HepG2 (cell line): ENCODE results near the gene ARHGAP22. TPM values are rescaled to one million over a fixed set of nuclear protein-coding genes. Genes with fewer than 3 reads are reported as not detected.

Experiments
- ATAC-seq: fragments of 200-7000 bp; cut with Tn5 transposase; 3 replicates; pipeline ENCODE4 v1.9.1; 2020; ENCODE audit warnings: mild to moderate bottlenecking, moderate library complexity
- BruUV-seq: library from RNA; stranded (reverse); fragments of 400-500 nt; replicated peaks from 2 replicates; lab custom pipeline; 2021; lab: Mats Ljungman, UMichigan
- CTCF ChIA-PET: fragments of 300-600 bp; formaldehyde crosslinking; extraction: SDS; loops from one replicate; lab custom pipeline; 2021; ENCODE audit warnings: low total read pairs, inconsistent platforms, low intra/inter-chr PET ratio; lab: Yijun Ruan, JAX
- POLR2A ChIA-PET: fragments of 350-600 bp; sonication (Branson Sonifier 250); formaldehyde crosslinking; loops from one replicate; lab custom pipeline; 2020; ENCODE audit warnings: antibody characterized with exemption, inconsistent platforms; lab: Yijun Ruan, JAX
- DNase-seq: peaks from one replicate; pipeline ENCODE4 v3.0.0-alpha.2; 2015; ENCODE audit warnings: low spot score
- FAIRE-seq: peaks from 3 replicates; lab custom pipeline; 2011; peaks lifted over from hg19 to GRCh38; lab: Jason Lieb, UNC
- H2AFZ ChIP-seq: one replicate; pipeline ENCODE4 v1.6.1; 2011; ENCODE audit warnings: low read length, inconsistent platforms
- H3K27ac ChIP-seq: fragments of 300-600 bp; 3 replicates; pipeline ENCODE4 v1.8.0; 2011; ENCODE audit warnings: mixed run types, mild to moderate bottlenecking, mixed read lengths, low read length, inconsistent platforms; ENCODE audit not compliant: insufficient read depth; ENCODE audit errors: extremely low read length
- H3K27me3 ChIP-seq, 2 experiments: fragments of 200-600 bp in 1 of 2; 2 replicates in 1 of 2; 3 replicates in 1 of 2; pipeline versions ENCODE4 v1.6.0 to v1.8.0; 2011; ENCODE audit warnings: low read length in 2 of 2, mild to moderate bottlenecking in 2 of 2, moderate library complexity in 2 of 2, inconsistent platforms in 1 of 2; ENCODE audit not compliant: insufficient read depth in 2 of 2, control insufficient read depth in 1 of 2
- H3K36me3 ChIP-seq, 2 experiments: fragments of 200-600 bp in 1 of 2; replicated peaks in 1 of 2; 2 replicates in 1 of 2; 3 replicates in 1 of 2; pipeline versions ENCODE4 v1.5.1 to v1.8.0; 2011; ENCODE audit warnings: low read length in 2 of 2, inconsistent platforms in 1 of 2; ENCODE audit not compliant: insufficient read depth in 2 of 2, control insufficient read depth in 1 of 2
- H3K4me1 ChIP-seq: 2 replicates; pipeline ENCODE4 v1.5.1; 2012; ENCODE audit warnings: low read length, inconsistent platforms; ENCODE audit not compliant: insufficient read depth
- H3K4me2 ChIP-seq: 2 replicates; pipeline ENCODE4 v1.6.0; 2011; ENCODE audit warnings: low read depth, low read length, inconsistent platforms
- H3K4me3 ChIP-seq, 3 experiments: fragments of 200-600 bp in 1 of 3; sonication (generic), shearing (Covaris generic) in 1 of 3; replicated peaks in 1 of 3; 2 replicates each; pipeline ENCODE4 v1.5.1; 2011 to 2016; ENCODE audit warnings: low read length in 3 of 3, inconsistent platforms in 2 of 3, low read depth in 2 of 3, mild to moderate bottlenecking in 2 of 3, control low read depth in 1 of 3, mixed read lengths in 1 of 3; ENCODE audit not compliant: insufficient read depth in 1 of 3
- H3K79me2 ChIP-seq: one replicate; pipeline ENCODE4 v1.6.1; 2011; ENCODE audit warnings: low read length, inconsistent platforms; ENCODE audit not compliant: insufficient read depth
- H3K9ac ChIP-seq: 2 replicates; pipeline ENCODE4 v1.6.0; 2011; ENCODE audit warnings: mild to moderate bottlenecking, low read depth, low read length, inconsistent platforms; ENCODE audit not compliant: insufficient read depth
- H3K9me3 ChIP-seq: 2 replicates; pipeline ENCODE4 v1.5.1; 2012; ENCODE audit warnings: mild to moderate bottlenecking, low read length
- H4K20me1 ChIP-seq: 2 replicates; pipeline ENCODE4 v1.6.0; 2011; ENCODE audit warnings: inconsistent platforms, mild to moderate bottlenecking, low read length, moderate library complexity; ENCODE audit not compliant: insufficient read depth
- ATF6 ChIP-seq: sonication (generic); formaldehyde crosslinking; conservative IDR thresholded peaks from 2 replicates; pipeline ENCODE4 v1.4.0; 2020; ENCODE audit warnings: missing genetic modification reagents
- DMAP1 ChIP-seq: IDR thresholded peaks from 2 replicates; pipeline ENCODE4 v1.6.1; 2016
- ERF ChIP-seq: IDR thresholded peaks from 2 replicates; pipeline ENCODE4 v1.6.1; 2018; ENCODE audit warnings: missing biosample characterization, missing genetic modification reagents
- MATR3 ChIP-seq: sonication (generic); formaldehyde crosslinking; IDR thresholded peaks from 2 replicates; pipeline ENCODE4 v1.4.0; 2020; ENCODE audit warnings: missing genetic modification reagents
- MED8 ChIP-seq: sonication (generic); formaldehyde crosslinking; IDR thresholded peaks from 2 replicates; pipeline ENCODE4 v1.8.1; 2023; ENCODE audit warnings: mild to moderate bottlenecking, missing genetic modification reagents; ENCODE audit not compliant: insufficient replicate concordance
- MXD3 ChIP-seq: IDR thresholded peaks from 2 replicates; pipeline ENCODE4 v1.6.1; 2016; ENCODE audit warnings: mild to moderate bottlenecking, missing biosample characterization, missing genetic modification reagents
- NFYC ChIP-seq: IDR thresholded peaks from 2 replicates; pipeline ENCODE4 v1.6.1; 2016; ENCODE audit warnings: missing genetic modification reagents, missing compliant biosample characterization
- RFXAP ChIP-seq: sonication (generic); formaldehyde crosslinking; IDR thresholded peaks from 2 replicates; pipeline ENCODE4 v1.4.0; 2020; ENCODE audit warnings: missing genetic modification reagents, borderline replicate concordance
- ZNF577 ChIP-seq: sonication (generic); formaldehyde crosslinking; IDR thresholded peaks from 2 replicates; pipeline ENCODE4 v1.4.0; 2020; ENCODE audit warnings: mild to moderate bottlenecking, low read depth, missing genetic modification reagents, borderline replicate concordance
- WGBS: methylation state at CpG from one replicate; pipeline ENCODE4 v1.1.6; 2017; ENCODE audit warnings: low lambda C conversion rate; 5-methylcytosine and 5-hydroxymethylcytosine counted together
- in situ Hi-C: cut with HindIII; loops from 2 replicates; pipeline ENCODE4 v1.10.0; 2017; ENCODE audit warnings: low pct_unique_long_range_greater_than_20kb; ENCODE audit not compliant: extremely low pct_ligation_motif_present
- intact Hi-C: fragments of 100-400 bp; cut with micrococcal nuclease; formaldehyde crosslinking; loops from one replicate; pipeline ENCODE4 v1.10.0; 2022; ENCODE audit not compliant: unreplicated experiment
- polyA plus RNA-seq, 8 experiments: library from polyadenylated mRNA; depleted of rRNA in 3 of 8; stranded (reverse) in 7 of 8; unstranded in 1 of 8; fragments of >200 nt; fragmentation: Illumina TruSeq in 4 of 8; extraction: Trizol in 4 of 8; gene quantifications; 2 replicates each; pipeline versions ENCODE4 v1.2.1 to v1.2.3, GENCODE V29; 2011 to 2016; ENCODE audit warnings: low read depth in 4 of 8, missing spikeins in 1 of 8, mixed read lengths in 1 of 8; ENCODE audit not compliant: insufficient read depth in 1 of 8
- total RNA-seq, 5 experiments: library from RNA; depleted of rRNA; stranded (reverse); fragments of >200 nt; fragmentation: Illumina TruSeq; extraction: Trizol; gene quantifications; 2 replicates each; pipeline ENCODE4 v1.2.3, GENCODE V29; 2016; ENCODE audit warnings: low read depth in 1 of 5
- TF ChIP-seq, protein P1 (sequence below): IDR thresholded peaks from 2 replicates; pipeline ENCODE4 v1.6.1; 2012; ENCODE audit warnings: low read length, improper control_type of control experiment

Gene ARHGAP22
- total and polyA plus RNA-seq, 2 of the 13 experiments (the other 11 are each of a cell fraction or from before 2014, with no cell fraction given): 0.08 to 0.38 TPM

GRCh38 chr10:48620719-48621118 lies 15.8 kb upstream of the ARHGAP22 start:
- CTCF ChIA-PET: no interaction called here
- in situ Hi-C loops: no loop called here

More at GRCh38 chr10:48620719-48621118, 15.8 kb upstream of the ARHGAP22 start:
- 33% methylated on average over 2 of the region's 2 CpGs for WGBS
- Histone ChIP-seq H3K79me2 (no peaks in the 10 kb centered on the region), H3K4me2 (no peak overlapping the region), H3K27ac (no peak overlapping the region), H4K20me1 (no peaks in the 10 kb centered on the region), H2AFZ (no peak overlapping the region), H3K36me3 (no peaks in the 10 kb centered on the region), H3K9me3 (no peaks in the 10 kb centered on the region), H3K9ac (no peak overlapping the region), H3K27me3 (no peaks in the 10 kb centered on the region), H3K4me1 (no peaks in the 10 kb centered on the region), H3K4me3 (no peak overlapping the region)
- TF ChIP-seq ZNF577 (CRISPR knock-in tag): no peak
- TF ChIP-seq, protein P1, sequence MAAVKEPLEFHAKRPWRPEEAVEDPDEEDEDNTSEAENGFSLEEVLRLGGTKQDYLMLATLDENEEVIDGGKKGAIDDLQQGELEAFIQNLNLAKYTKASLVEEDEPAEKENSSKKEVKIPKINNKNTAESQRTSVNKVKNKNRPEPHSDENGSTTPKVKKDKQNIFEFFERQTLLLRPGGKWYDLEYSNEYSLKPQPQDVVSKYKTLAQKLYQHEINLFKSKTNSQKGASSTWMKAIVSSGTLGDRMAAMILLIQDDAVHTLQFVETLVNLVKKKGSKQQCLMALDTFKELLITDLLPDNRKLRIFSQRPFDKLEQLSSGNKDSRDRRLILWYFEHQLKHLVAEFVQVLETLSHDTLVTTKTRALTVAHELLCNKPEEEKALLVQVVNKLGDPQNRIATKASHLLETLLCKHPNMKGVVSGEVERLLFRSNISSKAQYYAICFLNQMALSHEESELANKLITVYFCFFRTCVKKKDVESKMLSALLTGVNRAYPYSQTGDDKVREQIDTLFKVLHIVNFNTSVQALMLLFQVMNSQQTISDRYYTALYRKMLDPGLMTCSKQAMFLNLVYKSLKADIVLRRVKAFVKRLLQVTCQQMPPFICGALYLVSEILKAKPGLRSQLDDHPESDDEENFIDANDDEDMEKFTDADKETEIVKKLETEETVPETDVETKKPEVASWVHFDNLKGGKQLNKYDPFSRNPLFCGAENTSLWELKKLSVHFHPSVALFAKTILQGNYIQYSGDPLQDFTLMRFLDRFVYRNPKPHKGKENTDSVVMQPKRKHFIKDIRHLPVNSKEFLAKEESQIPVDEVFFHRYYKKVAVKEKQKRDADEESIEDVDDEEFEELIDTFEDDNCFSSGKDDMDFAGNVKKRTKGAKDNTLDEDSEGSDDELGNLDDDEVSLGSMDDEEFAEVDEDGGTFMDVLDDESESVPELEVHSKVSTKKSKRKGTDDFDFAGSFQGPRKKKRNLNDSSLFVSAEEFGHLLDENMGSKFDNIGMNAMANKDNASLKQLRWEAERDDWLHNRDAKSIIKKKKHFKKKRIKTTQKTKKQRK: no peak
- no peak for TF ChIP-seq DMAP1 (CRISPR knock-in tag)
- TF ChIP-seq MXD3 (CRISPR knock-in tag): no peak
- TF ChIP-seq MATR3: no peak
- no peak for TF ChIP-seq MED8 (CRISPR knock-in tag)
- TF ChIP-seq ERF (CRISPR knock-in tag): no peak
- no peak for TF ChIP-seq ATF6 (CRISPR knock-in tag)
- no peak for TF ChIP-seq RFXAP (CRISPR knock-in tag)
- no peak for TF ChIP-seq NFYC (CRISPR knock-in tag)
- FAIRE-seq: no peak
- intact Hi-C loops: no loop called here
- no peak for ATAC-seq
- BruUV-seq: no TSS peak
- POLR2A ChIA-PET: no interaction called here
- DNase-seq: no peak
